ENCODE measurements around the gene SLC27A5. TPM values are rescaled to one million over a fixed set of nuclear protein-coding genes. Genes with fewer than 3 reads are reported as not detected.

The SLC27A5 gene
- total and polyA plus RNA-seq, 2 of the 13 experiments (the other 11 are each of a cell fraction or from before 2014, with no cell fraction given) = 30.3 to 40.2 TPM

DNA sequence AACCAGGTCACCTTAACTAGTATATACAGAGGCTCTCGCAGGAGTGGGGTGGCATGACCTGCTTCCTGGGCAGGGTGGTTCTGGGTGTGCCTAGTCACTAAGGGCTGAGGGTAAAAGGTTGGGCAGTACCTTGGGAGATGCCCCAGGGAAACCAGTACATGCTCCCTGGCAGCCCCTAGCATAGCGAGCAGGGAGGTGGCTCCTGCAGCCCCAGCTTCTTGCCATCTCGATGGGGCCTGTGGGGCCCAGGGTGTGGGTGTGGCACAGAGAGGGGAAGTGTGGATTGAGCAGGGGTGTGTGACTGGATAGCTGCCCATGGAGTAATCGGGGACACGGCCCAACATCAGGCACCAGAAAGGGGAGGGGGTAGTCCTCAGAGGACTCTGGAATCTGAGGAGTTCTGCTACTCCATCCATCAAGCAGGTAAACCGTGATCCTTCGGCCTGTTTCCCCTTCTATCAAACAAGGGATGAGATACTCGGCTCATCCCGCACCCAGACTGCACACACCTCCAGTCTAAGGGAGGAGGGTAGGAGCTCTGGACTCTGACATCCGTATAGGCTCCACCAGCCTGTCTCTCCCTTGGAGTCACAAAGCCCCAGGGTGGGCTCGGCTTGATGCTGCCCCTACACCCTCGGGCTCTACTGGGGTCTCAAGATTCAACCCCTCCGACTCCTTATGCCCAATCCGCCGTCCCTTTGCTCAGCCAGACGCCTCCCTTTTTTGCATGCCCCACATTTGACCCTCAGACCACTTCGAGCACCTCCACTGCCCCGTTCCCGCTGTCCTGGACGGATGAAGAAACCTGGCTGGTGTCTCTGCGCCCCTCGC is 6.7 kb upstream of the SLC27A5 start (continued):
- TF ChIP-seq, protein P1, sequence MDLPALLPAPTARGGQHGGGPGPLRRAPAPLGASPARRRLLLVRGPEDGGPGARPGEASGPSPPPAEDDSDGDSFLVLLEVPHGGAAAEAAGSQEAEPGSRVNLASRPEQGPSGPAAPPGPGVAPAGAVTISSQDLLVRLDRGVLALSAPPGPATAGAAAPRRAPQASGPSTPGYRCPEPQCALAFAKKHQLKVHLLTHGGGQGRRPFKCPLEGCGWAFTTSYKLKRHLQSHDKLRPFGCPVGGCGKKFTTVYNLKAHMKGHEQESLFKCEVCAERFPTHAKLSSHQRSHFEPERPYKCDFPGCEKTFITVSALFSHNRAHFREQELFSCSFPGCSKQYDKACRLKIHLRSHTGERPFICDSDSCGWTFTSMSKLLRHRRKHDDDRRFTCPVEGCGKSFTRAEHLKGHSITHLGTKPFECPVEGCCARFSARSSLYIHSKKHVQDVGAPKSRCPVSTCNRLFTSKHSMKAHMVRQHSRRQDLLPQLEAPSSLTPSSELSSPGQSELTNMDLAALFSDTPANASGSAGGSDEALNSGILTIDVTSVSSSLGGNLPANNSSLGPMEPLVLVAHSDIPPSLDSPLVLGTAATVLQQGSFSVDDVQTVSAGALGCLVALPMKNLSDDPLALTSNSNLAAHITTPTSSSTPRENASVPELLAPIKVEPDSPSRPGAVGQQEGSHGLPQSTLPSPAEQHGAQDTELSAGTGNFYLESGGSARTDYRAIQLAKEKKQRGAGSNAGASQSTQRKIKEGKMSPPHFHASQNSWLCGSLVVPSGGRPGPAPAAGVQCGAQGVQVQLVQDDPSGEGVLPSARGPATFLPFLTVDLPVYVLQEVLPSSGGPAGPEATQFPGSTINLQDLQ (CRISPR knock-in tag; IDR thresholded peaks at IDR 0.05) = 0 out of 2 replicates have a peak, but pooled peaks have one; percentile 38
- TF ChIP-seq, protein P2, sequence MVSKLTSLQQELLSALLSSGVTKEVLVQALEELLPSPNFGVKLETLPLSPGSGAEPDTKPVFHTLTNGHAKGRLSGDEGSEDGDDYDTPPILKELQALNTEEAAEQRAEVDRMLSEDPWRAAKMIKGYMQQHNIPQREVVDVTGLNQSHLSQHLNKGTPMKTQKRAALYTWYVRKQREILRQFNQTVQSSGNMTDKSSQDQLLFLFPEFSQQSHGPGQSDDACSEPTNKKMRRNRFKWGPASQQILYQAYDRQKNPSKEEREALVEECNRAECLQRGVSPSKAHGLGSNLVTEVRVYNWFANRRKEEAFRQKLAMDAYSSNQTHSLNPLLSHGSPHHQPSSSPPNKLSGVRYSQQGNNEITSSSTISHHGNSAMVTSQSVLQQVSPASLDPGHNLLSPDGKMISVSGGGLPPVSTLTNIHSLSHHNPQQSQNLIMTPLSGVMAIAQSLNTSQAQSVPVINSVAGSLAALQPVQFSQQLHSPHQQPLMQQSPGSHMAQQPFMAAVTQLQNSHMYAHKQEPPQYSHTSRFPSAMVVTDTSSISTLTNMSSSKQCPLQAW (CRISPR knock-in tag; IDR thresholded peaks at IDR 0.05) = no peak
- TF ChIP-seq NFKBIZ (CRISPR knock-in tag; IDR thresholded peaks at IDR 0.05) (no peak), KMT2B (CRISPR knock-in tag; IDR thresholded peaks at IDR 0.05) (no peak), MTF2 (CRISPR knock-in tag; IDR thresholded peaks at IDR 0.05; ENCODE audit: borderline replicate concordance) (no peak), MIER2 (CRISPR knock-in tag; IDR thresholded peaks at IDR 0.05) (no peak), ZNF780A (CRISPR knock-in tag; IDR thresholded peaks at IDR 0.05) (0 out of 2 replicates have a peak, but pooled peaks have one; percentile 11), ZZZ3 (CRISPR knock-in tag; IDR thresholded peaks at IDR 0.05; ENCODE audit: borderline replicate concordance) (no peak), MLLT10 (CRISPR knock-in tag; IDR thresholded peaks at IDR 0.05) (no peak), NPAS2 (CRISPR knock-in tag; IDR thresholded peaks at IDR 0.05; ENCODE audit: borderline replicate concordance) (no peak), ATAD3A (CRISPR knock-in tag; IDR thresholded peaks at IDR 0.05) (no peak), CREM (IDR thresholded peaks at IDR 0.05) (0 out of 2 replicates have a peak, but pooled peaks have one; percentile 30), CREM (CRISPR knock-in tag; IDR thresholded peaks at IDR 0.05) (no peak), ZNF121 (CRISPR knock-in tag; IDR thresholded peaks at IDR 0.05) (no peak), ZBTB20 (CRISPR knock-in tag; IDR thresholded peaks at IDR 0.05; ENCODE audit: borderline replicate concordance, low read depth) (0 out of 2 replicates have a peak, but pooled peaks have one; percentile 14), HDAC6 (IDR thresholded peaks at IDR 0.05; ENCODE audit: low read depth, low read length) (no peak), ZSCAN29 (CRISPR knock-in tag; conservative IDR thresholded peaks at IDR 0.05) (no peak), FOXA1 (IDR thresholded peaks at IDR 0.05) (no peak), FOXA1 (CRISPR knock-in tag; IDR thresholded peaks at IDR 0.05) (no peak), ZBTB42 (CRISPR knock-in tag; IDR thresholded peaks at IDR 0.05) (no peak), JUND (CRISPR knock-in tag; IDR thresholded peaks at IDR 0.05) (no peak), POLR2A (IDR thresholded peaks at IDR 0.05; ENCODE audit: insufficient read depth in 1 of 2, low read depth in 2 of 2, low read length in 2 of 2) (peak in 1 of 2 experiments; percentile 29; a peak in 1 of 4 replicates)
- TF ChIP-seq, protein P3, sequence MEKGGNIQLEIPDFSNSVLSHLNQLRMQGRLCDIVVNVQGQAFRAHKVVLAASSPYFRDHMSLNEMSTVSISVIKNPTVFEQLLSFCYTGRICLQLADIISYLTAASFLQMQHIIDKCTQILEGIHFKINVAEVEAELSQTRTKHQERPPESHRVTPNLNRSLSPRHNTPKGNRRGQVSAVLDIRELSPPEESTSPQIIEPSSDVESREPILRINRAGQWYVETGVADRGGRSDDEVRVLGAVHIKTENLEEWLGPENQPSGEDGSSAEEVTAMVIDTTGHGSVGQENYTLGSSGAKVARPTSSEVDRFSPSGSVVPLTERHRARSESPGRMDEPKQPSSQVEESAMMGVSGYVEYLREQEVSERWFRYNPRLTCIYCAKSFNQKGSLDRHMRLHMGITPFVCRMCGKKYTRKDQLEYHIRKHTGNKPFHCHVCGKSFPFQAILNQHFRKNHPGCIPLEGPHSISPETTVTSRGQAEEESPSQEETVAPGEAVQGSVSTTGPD (CRISPR knock-in tag; IDR thresholded peaks at IDR 0.05) = no peak
- TF ChIP-seq, protein P4, sequence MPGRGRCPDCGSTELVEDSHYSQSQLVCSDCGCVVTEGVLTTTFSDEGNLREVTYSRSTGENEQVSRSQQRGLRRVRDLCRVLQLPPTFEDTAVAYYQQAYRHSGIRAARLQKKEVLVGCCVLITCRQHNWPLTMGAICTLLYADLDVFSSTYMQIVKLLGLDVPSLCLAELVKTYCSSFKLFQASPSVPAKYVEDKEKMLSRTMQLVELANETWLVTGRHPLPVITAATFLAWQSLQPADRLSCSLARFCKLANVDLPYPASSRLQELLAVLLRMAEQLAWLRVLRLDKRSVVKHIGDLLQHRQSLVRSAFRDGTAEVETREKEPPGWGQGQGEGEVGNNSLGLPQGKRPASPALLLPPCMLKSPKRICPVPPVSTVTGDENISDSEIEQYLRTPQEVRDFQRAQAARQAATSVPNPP (CRISPR knock-in tag; IDR thresholded peaks at IDR 0.05) = 0 out of 2 replicates have a peak, but pooled peaks have one; percentile 3

All from HepG2 (cell line).